HepG2 (cell line): ENCODE results near the gene NAPEPLD. TPM values are rescaled to one million over a fixed set of nuclear protein-coding genes. Genes with fewer than 3 reads are reported as not detected.

Experiments used
- IRF2 ChIP-seq: IDR thresholded peaks from 2 replicates; pipeline ENCODE4 v1.6.1; 2018; ENCODE audit warnings: missing genetic modification reagents, missing compliant biosample characterization
- JUNB ChIP-seq: sonication (generic); formaldehyde crosslinking; IDR thresholded peaks from 2 replicates; pipeline ENCODE4 v1.8.0; 2022; ENCODE audit warnings: missing genetic modification reagents, mild to moderate bottlenecking, borderline replicate concordance
- MAFK ChIP-seq, 2 experiments: IDR thresholded peaks in 1 of 2; conservative IDR thresholded peaks in 1 of 2; 2 replicates each; pipeline ENCODE4 v1.6.1; 2011; ENCODE audit warnings: improper control_type of control experiment in 2 of 2, low read length in 2 of 2
- NFATC3 ChIP-seq: sonication (generic); formaldehyde crosslinking; IDR thresholded peaks from 2 replicates; pipeline ENCODE4 v1.5.1; 2020; ENCODE audit warnings: mild to moderate bottlenecking, missing genetic modification reagents
- SP5 ChIP-seq: IDR thresholded peaks from 2 replicates; pipeline ENCODE4 v1.6.1; 2016; ENCODE audit warnings: low read depth, borderline replicate concordance
- U2AF2 ChIP-seq: fragments of 200-400 bp; formaldehyde crosslinking; IDR thresholded peaks from 2 replicates; pipeline ENCODE4 v1.6.1; 2017; ENCODE audit warnings: low read depth, mild to moderate bottlenecking, low read length
- polyA plus RNA-seq, 8 experiments: library from polyadenylated mRNA; depleted of rRNA in 3 of 8; stranded (reverse) in 7 of 8; unstranded in 1 of 8; fragments of >200 nt; fragmentation: Illumina TruSeq in 4 of 8; extraction: Trizol in 4 of 8; gene quantifications; 2 replicates each; pipeline versions ENCODE4 v1.2.1 to v1.2.3, GENCODE V29; 2011 to 2016; ENCODE audit warnings: low read depth in 4 of 8, missing spikeins in 1 of 8, mixed read lengths in 1 of 8; ENCODE audit not compliant: insufficient read depth in 1 of 8
- total RNA-seq, 5 experiments: library from RNA; depleted of rRNA; stranded (reverse); fragments of >200 nt; fragmentation: Illumina TruSeq; extraction: Trizol; gene quantifications; 2 replicates each; pipeline ENCODE4 v1.2.3, GENCODE V29; 2016; ENCODE audit warnings: low read depth in 1 of 5
- TF ChIP-seq, protein P1 (sequence below), 2 experiments: sonication (generic) in 1 of 2; formaldehyde crosslinking in 1 of 2; IDR thresholded peaks; 2 replicates each; pipeline versions ENCODE4 v1.6.1 to v1.9.0; 2014 to 2022; ENCODE audit warnings: antibody characterized with exemption in 1 of 2, borderline replicate concordance in 1 of 2, inconsistent platforms in 1 of 2, low read depth in 1 of 2, missing genetic modification reagents in 1 of 2
- TF ChIP-seq, protein P2 (sequence below): sonication (generic); formaldehyde crosslinking; IDR thresholded peaks from 2 replicates; pipeline ENCODE4 v1.4.0; 2020; ENCODE audit warnings: missing genetic modification reagents
- TF ChIP-seq, protein P3 (sequence below): sonication (generic); formaldehyde crosslinking; conservative IDR thresholded peaks from 2 replicates; pipeline ENCODE4 v1.5.0; 2020; ENCODE audit warnings: missing genetic modification reagents
- TF ChIP-seq, protein P4 (sequence below): sonication (generic); formaldehyde crosslinking; IDR thresholded peaks from 2 replicates; pipeline ENCODE4 v1.5.0; 2020; ENCODE audit warnings: mild to moderate bottlenecking, missing genetic modification reagents

The NAPEPLD gene
- total and polyA plus RNA-seq, 2 of the 13 experiments (the other 11 are each of a cell fraction or from before 2014, with no cell fraction given) = 3.4 to 5.6 TPM

DNA sequence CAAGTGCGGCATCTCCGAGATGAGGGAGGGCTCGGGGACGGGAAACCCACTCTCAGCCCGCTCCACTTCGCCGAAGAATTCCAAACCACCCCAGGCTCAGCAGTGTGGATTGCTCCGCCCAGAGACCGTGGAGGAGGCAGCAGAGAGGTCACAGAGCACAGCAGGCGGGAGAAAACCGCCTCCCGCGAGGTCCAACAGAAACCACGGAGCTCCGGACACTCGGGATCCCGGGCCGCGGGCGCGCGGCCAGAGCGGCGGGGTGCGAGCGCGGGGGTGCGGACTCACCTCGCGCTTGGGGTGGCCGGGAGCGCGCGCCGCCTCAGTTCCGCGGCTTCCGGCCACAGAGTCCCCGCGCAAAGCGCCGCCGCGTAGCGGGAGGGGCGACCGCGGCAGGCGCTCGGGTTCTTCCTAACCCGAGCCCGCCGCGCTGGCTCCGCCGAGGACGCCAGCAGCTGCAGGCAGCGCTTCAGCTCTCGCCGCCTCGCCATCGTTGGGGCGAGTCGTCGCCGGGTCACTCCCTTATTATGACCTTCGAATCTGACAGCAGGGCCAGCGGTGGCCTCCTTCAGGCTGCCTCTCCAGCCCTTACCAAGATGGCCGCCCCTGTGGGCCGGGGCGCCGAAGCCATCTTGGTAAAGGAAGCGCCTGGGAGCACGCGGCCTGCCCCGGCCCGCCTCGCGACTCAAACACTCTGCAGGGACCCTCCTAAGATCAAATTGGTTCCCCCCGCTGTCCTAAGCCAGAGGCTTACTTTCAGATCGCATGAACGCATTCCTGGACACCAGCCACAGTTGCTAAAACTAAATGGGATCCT, at the start of gene NAPEPLD (continued):
- TF ChIP-seq, protein P1, sequence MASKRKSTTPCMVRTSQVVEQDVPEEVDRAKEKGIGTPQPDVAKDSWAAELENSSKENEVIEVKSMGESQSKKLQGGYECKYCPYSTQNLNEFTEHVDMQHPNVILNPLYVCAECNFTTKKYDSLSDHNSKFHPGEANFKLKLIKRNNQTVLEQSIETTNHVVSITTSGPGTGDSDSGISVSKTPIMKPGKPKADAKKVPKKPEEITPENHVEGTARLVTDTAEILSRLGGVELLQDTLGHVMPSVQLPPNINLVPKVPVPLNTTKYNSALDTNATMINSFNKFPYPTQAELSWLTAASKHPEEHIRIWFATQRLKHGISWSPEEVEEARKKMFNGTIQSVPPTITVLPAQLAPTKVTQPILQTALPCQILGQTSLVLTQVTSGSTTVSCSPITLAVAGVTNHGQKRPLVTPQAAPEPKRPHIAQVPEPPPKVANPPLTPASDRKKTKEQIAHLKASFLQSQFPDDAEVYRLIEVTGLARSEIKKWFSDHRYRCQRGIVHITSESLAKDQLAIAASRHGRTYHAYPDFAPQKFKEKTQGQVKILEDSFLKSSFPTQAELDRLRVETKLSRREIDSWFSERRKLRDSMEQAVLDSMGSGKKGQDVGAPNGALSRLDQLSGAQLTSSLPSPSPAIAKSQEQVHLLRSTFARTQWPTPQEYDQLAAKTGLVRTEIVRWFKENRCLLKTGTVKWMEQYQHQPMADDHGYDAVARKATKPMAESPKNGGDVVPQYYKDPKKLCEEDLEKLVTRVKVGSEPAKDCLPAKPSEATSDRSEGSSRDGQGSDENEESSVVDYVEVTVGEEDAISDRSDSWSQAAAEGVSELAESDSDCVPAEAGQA (IDR thresholded peaks at IDR 0.05; ENCODE audit: low read depth) = peak; percentile 96
- TF ChIP-seq, protein P1 (CRISPR knock-in tag; IDR thresholded peaks at IDR 0.05; ENCODE audit: borderline replicate concordance) = no peak; the same call in 1 of the 2 replicates
- TF ChIP-seq JUNB = no peak
- TF ChIP-seq IRF2 (CRISPR knock-in tag) = no peak
- no peak for TF ChIP-seq U2AF2
- TF ChIP-seq, protein P2, sequence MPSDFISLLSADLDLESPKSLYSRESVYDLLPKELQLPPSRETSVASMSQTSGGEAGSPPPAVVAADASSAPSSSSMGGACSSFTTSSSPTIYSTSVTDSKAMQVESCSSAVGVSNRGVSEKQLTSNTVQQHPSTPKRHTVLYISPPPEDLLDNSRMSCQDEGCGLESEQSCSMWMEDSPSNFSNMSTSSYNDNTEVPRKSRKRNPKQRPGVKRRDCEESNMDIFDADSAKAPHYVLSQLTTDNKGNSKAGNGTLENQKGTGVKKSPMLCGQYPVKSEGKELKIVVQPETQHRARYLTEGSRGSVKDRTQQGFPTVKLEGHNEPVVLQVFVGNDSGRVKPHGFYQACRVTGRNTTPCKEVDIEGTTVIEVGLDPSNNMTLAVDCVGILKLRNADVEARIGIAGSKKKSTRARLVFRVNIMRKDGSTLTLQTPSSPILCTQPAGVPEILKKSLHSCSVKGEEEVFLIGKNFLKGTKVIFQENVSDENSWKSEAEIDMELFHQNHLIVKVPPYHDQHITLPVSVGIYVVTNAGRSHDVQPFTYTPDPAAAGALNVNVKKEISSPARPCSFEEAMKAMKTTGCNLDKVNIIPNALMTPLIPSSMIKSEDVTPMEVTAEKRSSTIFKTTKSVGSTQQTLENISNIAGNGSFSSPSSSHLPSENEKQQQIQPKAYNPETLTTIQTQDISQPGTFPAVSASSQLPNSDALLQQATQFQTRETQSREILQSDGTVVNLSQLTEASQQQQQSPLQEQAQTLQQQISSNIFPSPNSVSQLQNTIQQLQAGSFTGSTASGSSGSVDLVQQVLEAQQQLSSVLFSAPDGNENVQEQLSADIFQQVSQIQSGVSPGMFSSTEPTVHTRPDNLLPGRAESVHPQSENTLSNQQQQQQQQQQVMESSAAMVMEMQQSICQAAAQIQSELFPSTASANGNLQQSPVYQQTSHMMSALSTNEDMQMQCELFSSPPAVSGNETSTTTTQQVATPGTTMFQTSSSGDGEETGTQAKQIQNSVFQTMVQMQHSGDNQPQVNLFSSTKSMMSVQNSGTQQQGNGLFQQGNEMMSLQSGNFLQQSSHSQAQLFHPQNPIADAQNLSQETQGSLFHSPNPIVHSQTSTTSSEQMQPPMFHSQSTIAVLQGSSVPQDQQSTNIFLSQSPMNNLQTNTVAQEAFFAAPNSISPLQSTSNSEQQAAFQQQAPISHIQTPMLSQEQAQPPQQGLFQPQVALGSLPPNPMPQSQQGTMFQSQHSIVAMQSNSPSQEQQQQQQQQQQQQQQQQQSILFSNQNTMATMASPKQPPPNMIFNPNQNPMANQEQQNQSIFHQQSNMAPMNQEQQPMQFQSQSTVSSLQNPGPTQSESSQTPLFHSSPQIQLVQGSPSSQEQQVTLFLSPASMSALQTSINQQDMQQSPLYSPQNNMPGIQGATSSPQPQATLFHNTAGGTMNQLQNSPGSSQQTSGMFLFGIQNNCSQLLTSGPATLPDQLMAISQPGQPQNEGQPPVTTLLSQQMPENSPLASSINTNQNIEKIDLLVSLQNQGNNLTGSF (CRISPR knock-in tag) = no peak
- TF ChIP-seq NFATC3 = peak; percentile 55; the same call in 1 of the 2 replicates
- TF ChIP-seq, protein P3, sequence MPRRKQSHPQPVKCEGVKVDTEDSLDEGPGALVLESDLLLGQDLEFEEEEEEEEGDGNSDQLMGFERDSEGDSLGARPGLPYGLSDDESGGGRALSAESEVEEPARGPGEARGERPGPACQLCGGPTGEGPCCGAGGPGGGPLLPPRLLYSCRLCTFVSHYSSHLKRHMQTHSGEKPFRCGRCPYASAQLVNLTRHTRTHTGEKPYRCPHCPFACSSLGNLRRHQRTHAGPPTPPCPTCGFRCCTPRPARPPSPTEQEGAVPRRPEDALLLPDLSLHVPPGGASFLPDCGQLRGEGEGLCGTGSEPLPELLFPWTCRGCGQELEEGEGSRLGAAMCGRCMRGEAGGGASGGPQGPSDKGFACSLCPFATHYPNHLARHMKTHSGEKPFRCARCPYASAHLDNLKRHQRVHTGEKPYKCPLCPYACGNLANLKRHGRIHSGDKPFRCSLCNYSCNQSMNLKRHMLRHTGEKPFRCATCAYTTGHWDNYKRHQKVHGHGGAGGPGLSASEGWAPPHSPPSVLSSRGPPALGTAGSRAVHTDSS (CRISPR knock-in tag) = no peak
- no peak; the same call in 1 of the 2 replicates for TF ChIP-seq SP5 (CRISPR knock-in tag)
- TF ChIP-seq MAFK (conservative IDR thresholded peaks at IDR 0.05 in 1 of 2, IDR thresholded peaks at IDR 0.05 in 1 of 2; ENCODE audit: low read length in 2 of 2) = no peak
- TF ChIP-seq, protein P4, sequence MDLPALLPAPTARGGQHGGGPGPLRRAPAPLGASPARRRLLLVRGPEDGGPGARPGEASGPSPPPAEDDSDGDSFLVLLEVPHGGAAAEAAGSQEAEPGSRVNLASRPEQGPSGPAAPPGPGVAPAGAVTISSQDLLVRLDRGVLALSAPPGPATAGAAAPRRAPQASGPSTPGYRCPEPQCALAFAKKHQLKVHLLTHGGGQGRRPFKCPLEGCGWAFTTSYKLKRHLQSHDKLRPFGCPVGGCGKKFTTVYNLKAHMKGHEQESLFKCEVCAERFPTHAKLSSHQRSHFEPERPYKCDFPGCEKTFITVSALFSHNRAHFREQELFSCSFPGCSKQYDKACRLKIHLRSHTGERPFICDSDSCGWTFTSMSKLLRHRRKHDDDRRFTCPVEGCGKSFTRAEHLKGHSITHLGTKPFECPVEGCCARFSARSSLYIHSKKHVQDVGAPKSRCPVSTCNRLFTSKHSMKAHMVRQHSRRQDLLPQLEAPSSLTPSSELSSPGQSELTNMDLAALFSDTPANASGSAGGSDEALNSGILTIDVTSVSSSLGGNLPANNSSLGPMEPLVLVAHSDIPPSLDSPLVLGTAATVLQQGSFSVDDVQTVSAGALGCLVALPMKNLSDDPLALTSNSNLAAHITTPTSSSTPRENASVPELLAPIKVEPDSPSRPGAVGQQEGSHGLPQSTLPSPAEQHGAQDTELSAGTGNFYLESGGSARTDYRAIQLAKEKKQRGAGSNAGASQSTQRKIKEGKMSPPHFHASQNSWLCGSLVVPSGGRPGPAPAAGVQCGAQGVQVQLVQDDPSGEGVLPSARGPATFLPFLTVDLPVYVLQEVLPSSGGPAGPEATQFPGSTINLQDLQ = peak; percentile 74; the same call in 1 of the 2 replicates
